Omental fat pad (tissue), 4 donors: ENCODE data around the gene BGN. TPM values are rescaled to one million over a fixed set of nuclear protein-coding genes. Genes with fewer than 3 reads are reported as not detected.

Experiments used
- ATAC-seq: fragments of 150-250 bp; one replicate; pipeline ENCODE4 v1.9.1; 2016; ENCODE audit warnings: mild to moderate bottlenecking, moderate library complexity; ENCODE audit not compliant: low FRiP score
- DNase-seq: peaks from one replicate; pipeline ENCODE4 v3.0.0-alpha.2; 2019; ENCODE audit warnings: low spot score
- CTCF ChIP-seq, 3 donors: fragments of 450-650 bp; IDR thresholded peaks; one replicate each; pipeline ENCODE4 v1.5.1; 2016 to 2017; ENCODE audit warnings: antibody characterized with exemption in 3 of 3, mild to moderate bottlenecking in 3 of 3, moderate library complexity in 2 of 3
- total RNA-seq, 4 donors: library from RNA; depleted of rRNA; stranded (reverse); fragments of >200 nt; gene quantifications; one replicate each; pipeline ENCODE4 v1.1.0, GENCODE V29; 2016

The BGN gene
- total RNA-seq, 4 donors from 2014 or later, result 14.9 to 40.2 (median 18.6) TPM

DNA sequence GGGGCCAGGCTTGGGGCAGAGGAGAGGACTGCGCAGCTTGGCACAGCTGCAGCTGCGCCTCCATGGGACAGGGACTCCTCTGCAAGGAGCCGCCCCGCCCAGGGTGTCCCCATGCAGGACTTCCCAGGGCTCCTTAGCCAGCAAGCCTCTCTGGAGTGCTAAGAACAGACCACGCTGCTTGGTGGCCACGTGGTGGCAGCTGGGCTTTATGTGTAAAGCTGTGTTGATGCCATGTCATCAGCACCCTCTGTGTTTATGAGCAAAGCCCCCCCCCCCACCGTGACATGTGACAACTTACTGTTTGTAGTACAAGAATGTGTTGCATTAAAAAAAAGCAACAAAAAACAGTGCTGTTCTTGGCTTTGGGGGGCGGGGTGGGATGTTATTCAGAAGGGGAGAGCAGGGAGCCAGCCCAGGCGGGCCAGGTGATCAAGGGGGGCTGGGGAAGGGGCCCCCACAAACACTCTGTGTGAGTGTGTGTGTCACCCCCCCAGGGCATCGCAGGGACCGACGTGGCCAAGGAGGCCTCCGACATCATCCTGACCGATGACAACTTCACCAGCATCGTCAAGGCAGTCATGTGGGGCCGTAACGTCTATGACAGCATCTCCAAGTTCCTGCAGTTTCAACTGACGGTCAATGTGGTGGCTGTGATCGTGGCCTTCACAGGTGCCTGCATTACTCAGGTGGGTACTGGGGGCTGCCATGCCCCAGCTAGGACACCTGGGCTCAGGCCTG is 63.0 kb downstream of the BGN start:
- ATAC-seq (no peak), DNase-seq (no peak)
- TF ChIP-seq CTCF (IDR thresholded peaks at IDR 0.05), result no peak

Other genes starting within 250 kb of the BGN start
- not detected for gene PNMA6F, start 173.2 kb upstream of the BGN start, total RNA-seq
- 10 to 100 TPM; 14.6 to 45.4 (median 19.5) TPM for gene ZNF275, start 160.8 kb upstream of the BGN start, total RNA-seq
- under 1 TPM in 1 of 4 donors, not detected in 3; 0.32 TPM for gene PNMA6E, start 93.6 kb upstream of the BGN start, total RNA-seq
- gene ZFP92, start 83.5 kb upstream of the BGN start, total RNA-seq, result 1 to 10 TPM; 1.4 to 7.6 (median 4.2) TPM
- 1 to 10 TPM in 3 of 4 donors, under 1 TPM in 1; 0.69 to 4.2 (median 1.2) TPM for gene TREX2, start 48.9 kb upstream of the BGN start, total RNA-seq
- gene HAUS7, start 24.4 kb upstream of the BGN start, total RNA-seq, result 10 to 100 TPM; 14.9 to 35.0 (median 23.9) TPM
- gene ATP2B3, start 22.7 kb downstream of the BGN start, total RNA-seq, result not detected
- gene CCNQ, start 104.2 kb downstream of the BGN start, total RNA-seq, result 10 to 100 TPM; 26.0 to 42.6 (median 31.0) TPM
- gene DUSP9, start 152.2 kb downstream of the BGN start, total RNA-seq, result 1 to 10 TPM in 1 of 4 donors, under 1 TPM in 1, not detected in 2; 0.48 to 2.3 TPM
- under 1 TPM in 2 of 4 donors, not detected in 2; 0.46 to 0.60 TPM for gene PNCK, start 178.8 kb downstream of the BGN start, total RNA-seq
- 10 to 100 TPM; 13.5 to 32.4 (median 26.3) TPM for gene SLC6A8, start 192.9 kb downstream of the BGN start, total RNA-seq
- 100 to 1,000 TPM; 119 to 421 (median 240) TPM for gene BCAP31, start 229.4 kb downstream of the BGN start, total RNA-seq
- 10 to 100 TPM; 17.5 to 38.9 (median 23.4) TPM for gene ABCD1, start 229.9 kb downstream of the BGN start, total RNA-seq